Erythroblast (primary cell): Measurements from ENCODE around the gene KIF26B.

Experiments used
- GATA1 ChIP-seq: IDR thresholded peaks from 2 replicates; pipeline ENCODE4 v1.6.1; 2011; ENCODE audit warnings: low read depth, mild to moderate bottlenecking, control low read depth, low read length, moderate library complexity
- POLR2A ChIP-seq: IDR thresholded peaks from 2 replicates; pipeline ENCODE4 v1.6.1; 2011; ENCODE audit warnings: mild to moderate bottlenecking, low read length

DNA sequence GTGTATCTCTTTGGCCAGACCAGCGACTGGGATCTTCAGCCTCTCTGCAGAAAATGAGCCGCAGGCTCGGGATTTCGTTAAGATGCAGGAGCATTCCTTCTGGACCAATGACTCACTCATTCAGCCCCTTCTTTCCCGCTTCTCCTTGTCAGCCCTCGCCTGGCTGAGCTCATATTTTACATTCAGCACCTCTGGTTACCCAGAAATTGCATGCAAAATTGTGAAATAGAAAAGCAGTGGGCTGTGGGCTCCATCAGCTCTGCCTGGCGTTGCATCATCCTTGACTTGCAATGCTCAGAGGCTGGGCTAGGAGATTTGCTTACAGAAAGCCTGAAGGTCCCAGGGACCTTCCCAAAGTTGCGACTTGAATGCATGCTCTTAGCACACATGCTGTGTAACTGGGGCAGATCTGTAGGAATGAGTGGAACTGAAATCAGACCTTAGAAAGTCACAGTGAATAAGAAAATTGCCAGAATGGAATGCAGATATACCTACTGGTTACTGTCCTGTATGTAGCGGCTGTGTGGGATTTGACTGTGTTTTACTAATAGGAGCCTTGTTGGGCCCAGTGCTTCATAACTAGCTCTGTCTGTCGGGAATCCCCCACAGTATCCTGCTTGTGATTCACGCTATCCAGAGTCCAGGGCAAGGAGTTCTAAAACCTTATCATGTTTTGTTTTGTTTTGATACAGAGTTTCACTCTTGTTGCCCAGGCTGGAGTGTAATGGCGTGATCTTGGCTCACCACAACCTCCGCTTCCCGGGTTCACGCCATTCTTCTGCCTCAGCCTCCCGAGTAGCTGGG, 444.8 kb downstream of the KIF26B start:
- no peak for TF ChIP-seq POLR2A
- no peak for TF ChIP-seq GATA1
